ENCODE measurements around the gene SBK1. TPM values are rescaled to one million over a fixed set of nuclear protein-coding genes. Genes with fewer than 3 reads are reported as not detected.
"Not testable (repeated sequence)": the region's sequence is repeated elsewhere in the genome, so short reads cannot be mapped to it uniquely, and the experiment has no call there.

SBK1 gene
- total RNA-seq, 1 donor from 2014 or later = 7.0 TPM

DNA sequence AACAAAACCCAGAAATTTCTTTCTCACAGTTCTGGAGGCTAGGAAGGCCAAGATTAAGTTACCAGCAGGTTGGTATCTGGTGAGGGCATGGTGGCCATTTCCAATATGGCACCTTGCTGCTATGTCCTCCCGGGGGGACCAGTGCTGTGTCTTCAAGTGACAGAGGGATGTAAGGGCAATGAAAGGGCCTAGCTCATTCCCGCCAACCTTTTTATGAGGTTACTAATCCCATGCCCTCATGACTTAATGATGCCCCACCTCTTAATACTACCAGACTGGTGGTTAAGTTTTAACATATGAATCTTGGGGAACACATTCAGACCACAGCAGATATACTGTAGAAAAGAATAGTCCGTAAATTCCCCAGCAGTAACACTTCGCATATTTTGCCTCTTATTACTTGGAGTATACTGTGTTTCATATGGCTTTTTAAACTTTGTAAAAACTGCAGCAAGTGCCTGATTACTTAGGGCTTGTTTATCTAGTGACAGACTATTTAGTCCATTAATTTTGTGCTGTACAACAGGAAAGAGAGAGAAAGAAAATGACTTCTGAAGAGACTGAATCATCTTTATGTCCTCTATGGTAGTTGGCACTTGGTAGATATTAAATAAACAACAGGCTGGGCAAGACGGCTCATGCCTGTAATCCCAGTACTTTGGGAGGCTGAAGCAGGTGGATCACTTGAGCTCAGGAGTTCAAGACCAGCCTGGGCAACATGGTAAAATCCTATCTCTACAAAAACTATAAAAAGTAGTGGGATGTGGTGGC lies 44.8 kb downstream of the SBK1 start:
- H2AFZ ChIP-seq (ENCODE audit: low read depth, low read length); FAIRE-seq; H3K9me3 ChIP-seq (ENCODE audit: insufficient read depth, low read depth, low read length); H3K4me3 ChIP-seq (ENCODE audit: insufficient read depth, low read depth, low read length); H3K4me2 ChIP-seq (ENCODE audit: low read length); H3K9ac ChIP-seq (ENCODE audit: low read length); H3K36me3 Mint-ChIP-seq (ENCODE audit: low read depth, unreplicated experiment); H3K79me2 ChIP-seq (ENCODE audit: insufficient read depth, low read length); H3K27me3 Mint-ChIP-seq (ENCODE audit: low read depth, unreplicated experiment); H3K9me3 Mint-ChIP-seq (ENCODE audit: unreplicated experiment); H3K4me3 Mint-ChIP-seq (ENCODE audit: unreplicated experiment); H3K4me1 ChIP-seq (ENCODE audit: insufficient read depth, low read length); H4K20me1 ChIP-seq (ENCODE audit: insufficient read depth, low read length); DNase-seq (ENCODE audit: low read depth); H3K36me3 ChIP-seq (ENCODE audit: insufficient read depth, low read length); H3K27ac Mint-ChIP-seq (ENCODE audit: unreplicated experiment); H3K27ac ChIP-seq (ENCODE audit: low read depth, low read length); H3K4me1 Mint-ChIP-seq (ENCODE audit: low read depth, unreplicated experiment); H3K27me3 ChIP-seq (ENCODE audit: insufficient read depth, low read length): not testable (repeated sequence)

DNA sequence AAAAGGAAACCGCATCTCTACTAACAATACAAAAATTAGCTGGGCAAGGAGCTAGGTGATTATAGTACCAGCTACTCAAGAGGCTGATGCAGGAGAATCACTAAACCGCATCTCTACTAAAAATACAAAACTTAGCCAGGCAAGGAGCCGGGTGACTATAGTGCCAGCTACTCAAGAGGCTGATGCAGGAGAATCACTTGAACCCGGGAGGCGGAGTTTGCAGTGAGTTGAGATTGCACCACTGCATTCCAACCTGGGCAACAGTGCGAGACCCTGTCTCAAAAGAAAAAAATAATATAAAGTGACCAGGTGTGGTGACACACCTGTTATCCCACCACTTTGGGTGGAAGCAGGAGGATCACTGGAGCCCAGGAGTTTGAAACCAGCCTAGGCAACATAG lies 45.9 kb downstream of the SBK1 start:
- not testable (repeated sequence) for H3K27ac ChIP-seq (ENCODE audit: low read depth, low read length); H4K20me1 ChIP-seq (ENCODE audit: insufficient read depth, low read length); H3K36me3 ChIP-seq (ENCODE audit: insufficient read depth, low read length); H3K4me3 Mint-ChIP-seq (ENCODE audit: unreplicated experiment); H3K4me1 Mint-ChIP-seq (ENCODE audit: low read depth, unreplicated experiment); FAIRE-seq; H3K4me1 ChIP-seq (ENCODE audit: insufficient read depth, low read length); H3K27ac Mint-ChIP-seq (ENCODE audit: unreplicated experiment); H3K9ac ChIP-seq (ENCODE audit: low read length); DNase-seq (ENCODE audit: low read depth); H2AFZ ChIP-seq (ENCODE audit: low read depth, low read length); H3K79me2 ChIP-seq (ENCODE audit: insufficient read depth, low read length); H3K4me2 ChIP-seq (ENCODE audit: low read length); H3K36me3 Mint-ChIP-seq (ENCODE audit: low read depth, unreplicated experiment); H3K27me3 ChIP-seq (ENCODE audit: insufficient read depth, low read length); H3K9me3 Mint-ChIP-seq (ENCODE audit: unreplicated experiment); H3K9me3 ChIP-seq (ENCODE audit: insufficient read depth, low read depth, low read length); H3K4me3 ChIP-seq (ENCODE audit: insufficient read depth, low read depth, low read length); H3K27me3 Mint-ChIP-seq (ENCODE audit: low read depth, unreplicated experiment)

DNA sequence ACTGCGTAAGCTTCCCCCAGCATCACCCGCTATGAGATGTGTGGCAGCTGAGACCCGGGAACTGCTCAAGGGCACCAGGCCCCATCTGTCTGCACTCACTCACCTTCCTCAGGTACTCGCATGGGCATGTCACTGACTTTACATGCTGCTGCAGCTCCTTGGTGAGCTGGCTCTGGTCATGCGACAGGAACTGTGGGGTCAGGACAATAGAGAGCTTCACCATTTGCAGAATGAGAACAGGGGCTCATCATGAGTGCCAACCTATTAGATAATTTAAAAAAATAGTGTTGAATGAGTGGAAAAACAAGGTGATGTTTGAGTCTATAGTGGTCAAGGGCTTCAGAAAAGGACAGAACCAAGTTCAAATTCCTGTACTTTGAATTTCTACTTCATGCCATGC lies 70.3 kb downstream of the SBK1 start:
- H3K27me3 ChIP-seq (ENCODE audit: insufficient read depth, low read length); H3K4me1 Mint-ChIP-seq (ENCODE audit: low read depth, unreplicated experiment); H3K36me3 Mint-ChIP-seq (ENCODE audit: low read depth, unreplicated experiment); H3K4me2 ChIP-seq (ENCODE audit: low read length); H3K4me3 ChIP-seq (ENCODE audit: insufficient read depth, low read depth, low read length); H3K4me1 ChIP-seq (ENCODE audit: insufficient read depth, low read length); H4K20me1 ChIP-seq (ENCODE audit: insufficient read depth, low read length); H2AFZ ChIP-seq (ENCODE audit: low read depth, low read length); H3K36me3 ChIP-seq (ENCODE audit: insufficient read depth, low read length); H3K27ac ChIP-seq (ENCODE audit: low read depth, low read length); H3K4me3 Mint-ChIP-seq (ENCODE audit: unreplicated experiment); H3K9ac ChIP-seq (ENCODE audit: low read length); H3K79me2 ChIP-seq (ENCODE audit: insufficient read depth, low read length); H3K27ac Mint-ChIP-seq (ENCODE audit: unreplicated experiment); FAIRE-seq; H3K9me3 Mint-ChIP-seq (ENCODE audit: unreplicated experiment); H3K27me3 Mint-ChIP-seq (ENCODE audit: low read depth, unreplicated experiment); DNase-seq (ENCODE audit: low read depth); H3K9me3 ChIP-seq (ENCODE audit: insufficient read depth, low read depth, low read length): not testable (repeated sequence)

DNA sequence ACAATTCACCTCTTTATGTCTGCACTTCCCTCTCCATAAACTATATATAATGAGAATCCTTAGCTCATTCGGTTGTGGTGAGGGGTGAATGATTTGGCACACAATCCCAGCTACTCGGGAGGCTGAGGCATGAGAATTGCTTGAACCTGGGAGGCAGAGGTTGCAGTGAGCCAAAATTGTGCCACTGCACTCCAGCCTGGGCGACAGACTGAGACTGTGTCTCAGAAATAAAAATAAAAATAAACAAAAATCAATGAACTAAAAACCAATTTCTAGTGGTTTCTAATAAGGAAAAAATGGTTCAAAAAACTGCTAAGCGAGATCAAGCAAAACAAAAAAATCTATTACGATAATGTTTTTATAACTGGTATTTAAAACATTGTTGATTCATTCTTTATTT lies 71.1 kb downstream of the SBK1 start, which contains the start of gene NPIPB6:
Gene NPIPB6 (minus strand): TSS at position 101 of the 400 bp plus-strand sequence. CDS start 686 bp downstream, outside the sequence.
- H4K20me1 ChIP-seq (ENCODE audit: insufficient read depth, low read length); H3K4me3 Mint-ChIP-seq (ENCODE audit: unreplicated experiment); H2AFZ ChIP-seq (ENCODE audit: low read depth, low read length); H3K9ac ChIP-seq (ENCODE audit: low read length); H3K9me3 Mint-ChIP-seq (ENCODE audit: unreplicated experiment); H3K36me3 Mint-ChIP-seq (ENCODE audit: low read depth, unreplicated experiment); H3K27ac ChIP-seq (ENCODE audit: low read depth, low read length); H3K27ac Mint-ChIP-seq (ENCODE audit: unreplicated experiment); H3K4me2 ChIP-seq (ENCODE audit: low read length); H3K4me3 ChIP-seq (ENCODE audit: insufficient read depth, low read depth, low read length); DNase-seq (ENCODE audit: low read depth); H3K27me3 Mint-ChIP-seq (ENCODE audit: low read depth, unreplicated experiment); H3K4me1 Mint-ChIP-seq (ENCODE audit: low read depth, unreplicated experiment); H3K36me3 ChIP-seq (ENCODE audit: insufficient read depth, low read length); H3K9me3 ChIP-seq (ENCODE audit: insufficient read depth, low read depth, low read length); FAIRE-seq; H3K27me3 ChIP-seq (ENCODE audit: insufficient read depth, low read length); H3K79me2 ChIP-seq (ENCODE audit: insufficient read depth, low read length); H3K4me1 ChIP-seq (ENCODE audit: insufficient read depth, low read length): not testable (repeated sequence)

DNA sequence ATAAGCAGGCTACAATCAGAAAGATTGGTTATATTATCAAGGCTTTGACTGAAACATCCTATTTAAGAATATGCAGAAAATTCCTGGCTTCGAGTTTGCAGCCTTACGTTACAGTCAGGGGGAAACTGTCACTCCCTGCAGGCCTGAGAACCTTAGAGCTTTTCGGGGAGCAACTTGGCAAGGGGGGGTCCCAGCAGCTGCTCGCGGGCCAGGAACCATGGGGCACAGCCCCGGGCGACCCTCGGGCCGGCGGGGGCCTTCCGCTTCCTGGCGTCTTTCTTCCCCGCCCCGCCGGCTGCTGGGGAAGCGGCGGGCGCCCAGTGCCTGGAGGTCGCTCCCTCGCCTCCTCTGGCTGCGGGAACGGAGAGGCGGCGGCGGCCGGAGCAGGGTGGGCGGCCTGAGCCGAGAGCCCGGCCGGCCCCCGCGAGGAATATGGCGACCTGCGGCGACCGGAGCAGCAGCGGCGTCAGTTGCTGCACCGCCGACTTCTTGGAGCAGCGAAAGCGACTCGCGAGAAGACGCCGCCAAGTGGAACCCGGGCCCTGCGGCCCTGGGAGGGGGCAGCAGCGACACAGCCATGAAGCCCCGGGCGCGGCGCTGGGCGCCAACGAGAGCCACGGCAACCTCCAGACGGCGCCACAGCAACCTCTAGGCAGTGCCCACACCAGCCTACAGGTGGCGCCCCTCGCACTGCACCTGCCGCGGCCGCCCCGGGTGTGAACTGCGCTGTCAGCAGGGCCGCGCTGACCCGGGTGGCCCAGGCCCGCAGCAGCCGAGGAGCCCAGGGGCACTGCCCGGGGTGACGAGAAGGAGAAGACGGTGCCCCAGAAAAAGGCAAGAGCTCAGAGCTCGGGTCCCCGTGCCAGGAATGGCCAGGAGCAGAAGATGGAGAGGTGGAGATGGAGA lies 72.2 kb downstream of the SBK1 start:
- H3K9me3 ChIP-seq (ENCODE audit: insufficient read depth, low read depth, low read length); FAIRE-seq; H3K9me3 Mint-ChIP-seq (ENCODE audit: unreplicated experiment); H3K79me2 ChIP-seq (ENCODE audit: insufficient read depth, low read length); H3K27me3 ChIP-seq (ENCODE audit: insufficient read depth, low read length); H3K4me3 Mint-ChIP-seq (ENCODE audit: unreplicated experiment); H3K27ac ChIP-seq (ENCODE audit: low read depth, low read length); H4K20me1 ChIP-seq (ENCODE audit: insufficient read depth, low read length); H3K4me3 ChIP-seq (ENCODE audit: insufficient read depth, low read depth, low read length); H3K4me2 ChIP-seq (ENCODE audit: low read length); H3K4me1 ChIP-seq (ENCODE audit: insufficient read depth, low read length); H2AFZ ChIP-seq (ENCODE audit: low read depth, low read length); H3K36me3 Mint-ChIP-seq (ENCODE audit: low read depth, unreplicated experiment); H3K4me1 Mint-ChIP-seq (ENCODE audit: low read depth, unreplicated experiment); DNase-seq (ENCODE audit: low read depth); H3K27me3 Mint-ChIP-seq (ENCODE audit: low read depth, unreplicated experiment); H3K27ac Mint-ChIP-seq (ENCODE audit: unreplicated experiment); H3K9ac ChIP-seq (ENCODE audit: low read length); H3K36me3 ChIP-seq (ENCODE audit: insufficient read depth, low read length): not testable (repeated sequence)

DNA sequence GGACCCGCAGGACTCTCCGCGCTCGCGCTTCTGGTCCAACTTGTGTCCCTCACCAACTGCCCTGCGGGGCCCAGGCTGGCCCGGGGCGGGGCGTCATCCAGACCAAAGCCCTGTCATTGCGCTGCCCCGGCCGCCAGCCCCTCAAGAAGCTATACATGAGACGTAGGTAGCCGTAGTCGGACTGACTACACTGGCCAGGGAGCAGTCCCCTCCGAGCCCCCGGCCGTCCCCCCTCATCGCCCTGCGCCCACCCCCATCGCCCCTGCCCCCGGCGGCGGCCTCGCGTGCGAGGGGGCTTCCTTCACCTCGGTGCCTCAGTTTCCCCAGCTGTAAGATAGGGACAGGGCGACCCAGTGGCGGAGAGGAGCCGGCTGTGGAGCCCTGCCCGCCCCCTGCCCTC lies 75.6 kb downstream of the SBK1 start:
- not testable (repeated sequence) for H3K79me2 ChIP-seq (ENCODE audit: insufficient read depth, low read length); H3K27ac ChIP-seq (ENCODE audit: low read depth, low read length); H3K27ac Mint-ChIP-seq (ENCODE audit: unreplicated experiment); H3K36me3 Mint-ChIP-seq (ENCODE audit: low read depth, unreplicated experiment); FAIRE-seq; H3K9ac ChIP-seq (ENCODE audit: low read length); DNase-seq (ENCODE audit: low read depth); H3K4me1 Mint-ChIP-seq (ENCODE audit: low read depth, unreplicated experiment); H2AFZ ChIP-seq (ENCODE audit: low read depth, low read length); H3K4me3 Mint-ChIP-seq (ENCODE audit: unreplicated experiment); H3K4me1 ChIP-seq (ENCODE audit: insufficient read depth, low read length); H3K9me3 Mint-ChIP-seq (ENCODE audit: unreplicated experiment); H3K4me2 ChIP-seq (ENCODE audit: low read length); H3K27me3 Mint-ChIP-seq (ENCODE audit: low read depth, unreplicated experiment); H4K20me1 ChIP-seq (ENCODE audit: insufficient read depth, low read length); H3K36me3 ChIP-seq (ENCODE audit: insufficient read depth, low read length); H3K27me3 ChIP-seq (ENCODE audit: insufficient read depth, low read length); H3K4me3 ChIP-seq (ENCODE audit: insufficient read depth, low read depth, low read length); H3K9me3 ChIP-seq (ENCODE audit: insufficient read depth, low read depth, low read length)
